ENCODE data around the gene KRT2.

KRT2 gene

GRCh38 chr12:52685406-52685890 lies 33.4 kb upstream of the KRT2 start:
- Histone ChIP-seq H3K36me3 (ENCODE audit: insufficient read depth) (no peaks in the 10 kb centered on the region), H3K27me3 (ENCODE audit: insufficient read depth, low read depth) (peaks cover 54% of the 10 kb centered on the region)

DNA sequence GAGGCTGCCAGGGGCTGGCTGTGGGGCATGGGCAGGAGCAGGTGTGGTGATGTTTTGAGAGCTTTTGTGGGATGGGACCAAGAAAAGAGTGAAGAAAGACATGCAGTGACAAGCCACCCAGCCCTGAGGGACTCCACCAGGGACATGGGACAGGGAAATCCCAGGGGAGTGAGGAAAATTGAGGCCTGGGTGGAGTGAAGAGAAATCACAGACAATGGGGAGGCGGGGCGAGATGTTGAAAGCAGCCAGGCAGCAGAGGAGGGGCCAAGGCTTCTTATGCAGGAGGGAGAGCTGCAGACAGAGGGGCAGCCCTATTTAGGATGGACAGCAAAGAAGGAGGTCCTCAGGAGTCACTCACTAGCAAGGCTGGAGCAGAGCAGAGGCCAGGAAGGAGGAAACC lies 32.4 kb upstream of the KRT2 start:
- Histone ChIP-seq H3K4me3 (IDR thresholded peaks at IDR 0.05; ENCODE audit: insufficient read depth, low read depth, low read length) (no peak overlapping the region), H2AFZ (ENCODE audit: low read depth) (no peak overlapping the region), H3K36me3 (ENCODE audit: insufficient read depth) (no peaks in the 10 kb centered on the region), H3K4me2 (no peak overlapping the region), H3K79me2 (ENCODE audit: insufficient read depth, low read depth) (no peaks in the 10 kb centered on the region), H3K9ac (no peak overlapping the region), H3K4me1 (ENCODE audit: low read depth, poor library complexity, severe bottlenecking) (no peaks in the 10 kb centered on the region), H3K27ac (no peak overlapping the region), H3K27me3 (ENCODE audit: insufficient read depth, low read depth) (peaks cover 46% of the 10 kb centered on the region), H4K20me1 (ENCODE audit: insufficient read depth) (no peaks in the 10 kb centered on the region)
- TF ChIP-seq, protein P1, sequence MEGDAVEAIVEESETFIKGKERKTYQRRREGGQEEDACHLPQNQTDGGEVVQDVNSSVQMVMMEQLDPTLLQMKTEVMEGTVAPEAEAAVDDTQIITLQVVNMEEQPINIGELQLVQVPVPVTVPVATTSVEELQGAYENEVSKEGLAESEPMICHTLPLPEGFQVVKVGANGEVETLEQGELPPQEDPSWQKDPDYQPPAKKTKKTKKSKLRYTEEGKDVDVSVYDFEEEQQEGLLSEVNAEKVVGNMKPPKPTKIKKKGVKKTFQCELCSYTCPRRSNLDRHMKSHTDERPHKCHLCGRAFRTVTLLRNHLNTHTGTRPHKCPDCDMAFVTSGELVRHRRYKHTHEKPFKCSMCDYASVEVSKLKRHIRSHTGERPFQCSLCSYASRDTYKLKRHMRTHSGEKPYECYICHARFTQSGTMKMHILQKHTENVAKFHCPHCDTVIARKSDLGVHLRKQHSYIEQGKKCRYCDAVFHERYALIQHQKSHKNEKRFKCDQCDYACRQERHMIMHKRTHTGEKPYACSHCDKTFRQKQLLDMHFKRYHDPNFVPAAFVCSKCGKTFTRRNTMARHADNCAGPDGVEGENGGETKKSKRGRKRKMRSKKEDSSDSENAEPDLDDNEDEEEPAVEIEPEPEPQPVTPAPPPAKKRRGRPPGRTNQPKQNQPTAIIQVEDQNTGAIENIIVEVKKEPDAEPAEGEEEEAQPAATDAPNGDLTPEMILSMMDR (conservative IDR thresholded peaks at IDR 0.05; ENCODE audit: low read depth, low read length) = no peak

More at GRCh38 chr12:52685406-52685890, 33.4 kb upstream of the KRT2 start:
- Histone ChIP-seq H2AFZ (ENCODE audit: low read depth) (no peak overlapping the region), H3K79me2 (ENCODE audit: insufficient read depth, low read depth) (no peaks in the 10 kb centered on the region), H4K20me1 (ENCODE audit: insufficient read depth) (no peaks in the 10 kb centered on the region), H3K27ac (no peak overlapping the region), H3K4me3 (IDR thresholded peaks at IDR 0.05; ENCODE audit: insufficient read depth, low read depth, low read length) (no peak overlapping the region), H3K9ac (no peak overlapping the region), H3K4me2 (no peak overlapping the region), H3K4me1 (ENCODE audit: low read depth, poor library complexity, severe bottlenecking) (no peaks in the 10 kb centered on the region)
- TF ChIP-seq, protein P1 (conservative IDR thresholded peaks at IDR 0.05; ENCODE audit: low read depth, low read length) = no peak

DNA sequence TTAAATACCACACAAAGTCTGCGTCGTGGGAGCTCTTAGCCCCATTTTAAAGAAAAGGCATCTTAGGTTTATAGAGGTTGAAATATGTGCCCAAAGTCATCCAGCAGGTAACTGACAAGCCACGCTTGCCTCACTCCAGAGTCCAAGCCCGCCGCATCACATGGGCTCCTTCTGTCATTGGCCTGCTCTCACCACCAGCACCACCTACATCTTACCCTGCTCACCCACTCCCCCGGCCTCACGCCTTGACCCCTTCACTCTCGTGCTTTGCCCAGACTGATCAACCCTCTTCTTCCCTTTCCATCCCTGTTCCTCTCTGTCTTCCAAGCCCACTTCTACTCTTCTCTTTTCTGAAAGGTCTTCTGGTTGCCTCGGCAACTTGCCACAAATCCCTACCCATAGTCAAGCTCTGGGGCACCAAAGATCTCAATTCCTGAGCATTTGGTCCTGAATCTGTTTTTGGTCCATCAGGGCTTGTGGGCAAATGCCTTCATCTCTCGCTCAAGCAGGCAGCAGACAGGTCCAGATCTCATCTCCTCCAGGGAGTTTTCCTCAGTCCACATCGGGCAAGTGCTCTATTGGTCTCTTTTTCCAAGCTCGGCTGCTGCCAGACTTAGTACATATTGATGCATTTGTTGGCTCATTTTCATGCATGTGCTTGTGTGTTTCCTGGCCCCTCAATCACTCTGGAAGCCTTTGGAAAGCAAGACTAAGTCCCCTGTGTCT lies 31.7 kb upstream of the KRT2 start:
- H3K79me2 ChIP-seq (ENCODE audit: insufficient read depth, low read depth) = no peaks in the 10 kb centered on the region
- TF ChIP-seq, protein P1 (conservative IDR thresholded peaks at IDR 0.05; ENCODE audit: low read depth, low read length) = no peak
- no peak overlapping the region for H3K27ac ChIP-seq
- no peaks in the 10 kb centered on the region for H3K36me3 ChIP-seq (ENCODE audit: insufficient read depth)
- no peak overlapping the region for H2AFZ ChIP-seq (ENCODE audit: low read depth)
- no peak overlapping the region for H3K4me2 ChIP-seq
- H4K20me1 ChIP-seq (ENCODE audit: insufficient read depth) = no peaks in the 10 kb centered on the region
- H3K4me3 ChIP-seq (IDR thresholded peaks at IDR 0.05; ENCODE audit: insufficient read depth, low read depth, low read length) = no peak overlapping the region
- peaks cover 46% of the 10 kb centered on the region for H3K27me3 ChIP-seq (ENCODE audit: insufficient read depth, low read depth)
- H3K4me1 ChIP-seq (ENCODE audit: low read depth, poor library complexity, severe bottlenecking) = no peaks in the 10 kb centered on the region
- H3K9ac ChIP-seq = no peak overlapping the region

GRCh38 chr12:52682938-52683574 lies 31.0 kb upstream of the KRT2 start:
- Histone ChIP-seq H3K27me3 (ENCODE audit: insufficient read depth, low read depth) (peaks cover 45% of the 10 kb centered on the region), H3K4me3 (IDR thresholded peaks at IDR 0.05; ENCODE audit: insufficient read depth, low read depth, low read length) (no peak overlapping the region), H3K4me2 (no peak overlapping the region), H2AFZ (ENCODE audit: low read depth) (no peak overlapping the region), H3K79me2 (ENCODE audit: insufficient read depth, low read depth) (no peaks in the 10 kb centered on the region), H3K27ac (no peak overlapping the region), H3K4me1 (ENCODE audit: low read depth, poor library complexity, severe bottlenecking) (no peaks in the 10 kb centered on the region), H3K9ac (no peak overlapping the region), H3K36me3 (ENCODE audit: insufficient read depth) (no peaks in the 10 kb centered on the region), H4K20me1 (ENCODE audit: insufficient read depth) (no peaks in the 10 kb centered on the region)
- TF ChIP-seq, protein P1 (conservative IDR thresholded peaks at IDR 0.05; ENCODE audit: low read depth, low read length) = no peak

Data from KMS-11 (cell line).